ENCODE data around the gene KIF19.
"Not testable (repeated sequence)": the region's sequence is repeated elsewhere in the genome, so short reads cannot be mapped to it uniquely, and the experiment has no call there.

Gene KIF19

DNA sequence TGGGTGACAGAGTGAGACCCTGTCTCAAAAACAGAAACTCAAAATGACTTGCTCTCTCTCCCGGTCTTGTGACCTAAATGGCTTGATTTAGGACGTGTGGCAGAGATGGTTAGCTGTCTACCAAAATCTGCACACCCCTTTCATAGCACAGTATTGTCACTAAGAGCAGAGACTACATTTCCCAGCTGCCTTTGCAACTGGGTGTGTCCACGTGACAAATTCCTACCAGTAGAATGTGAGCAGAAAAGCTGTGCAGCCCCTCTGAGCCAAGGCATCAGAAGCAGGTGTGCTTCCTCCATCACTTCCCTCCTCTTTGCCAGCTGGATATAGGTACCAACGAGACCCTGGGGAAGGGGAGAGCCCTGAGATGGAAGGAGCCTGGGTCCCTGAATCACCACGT is 66.8 kb downstream of the KIF19 start:
- no peak for DNase-seq

DNA sequence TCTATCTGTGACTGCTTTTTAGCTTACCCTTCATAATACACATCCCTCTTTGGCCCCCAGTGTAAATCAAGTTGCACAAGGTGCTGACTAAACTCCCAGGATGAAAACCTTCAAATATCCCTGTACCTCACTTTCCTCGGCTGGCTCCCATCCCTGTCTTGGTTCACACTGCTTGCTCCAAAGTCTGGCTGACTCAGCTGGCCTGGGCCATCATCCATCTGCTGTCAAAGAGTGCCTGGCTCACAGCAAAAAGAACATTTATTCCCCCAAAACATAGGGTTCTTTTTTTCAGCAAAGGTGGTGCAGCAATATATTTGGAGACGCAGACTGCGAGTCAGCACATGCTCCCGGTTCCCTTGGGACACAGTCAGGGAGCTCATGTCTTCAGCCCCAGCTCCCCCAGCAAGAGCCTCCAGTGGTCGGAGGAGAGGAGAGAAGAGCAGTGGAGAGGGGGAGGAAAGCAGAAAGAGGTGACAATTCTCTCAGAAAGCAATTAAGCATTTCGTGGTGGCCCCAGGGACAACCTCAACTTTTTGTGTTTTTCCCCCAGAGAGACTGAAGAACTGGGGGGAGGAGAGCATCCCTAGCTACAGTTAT is 67.4 kb downstream of the KIF19 start:
- no peak for DNase-seq

DNA sequence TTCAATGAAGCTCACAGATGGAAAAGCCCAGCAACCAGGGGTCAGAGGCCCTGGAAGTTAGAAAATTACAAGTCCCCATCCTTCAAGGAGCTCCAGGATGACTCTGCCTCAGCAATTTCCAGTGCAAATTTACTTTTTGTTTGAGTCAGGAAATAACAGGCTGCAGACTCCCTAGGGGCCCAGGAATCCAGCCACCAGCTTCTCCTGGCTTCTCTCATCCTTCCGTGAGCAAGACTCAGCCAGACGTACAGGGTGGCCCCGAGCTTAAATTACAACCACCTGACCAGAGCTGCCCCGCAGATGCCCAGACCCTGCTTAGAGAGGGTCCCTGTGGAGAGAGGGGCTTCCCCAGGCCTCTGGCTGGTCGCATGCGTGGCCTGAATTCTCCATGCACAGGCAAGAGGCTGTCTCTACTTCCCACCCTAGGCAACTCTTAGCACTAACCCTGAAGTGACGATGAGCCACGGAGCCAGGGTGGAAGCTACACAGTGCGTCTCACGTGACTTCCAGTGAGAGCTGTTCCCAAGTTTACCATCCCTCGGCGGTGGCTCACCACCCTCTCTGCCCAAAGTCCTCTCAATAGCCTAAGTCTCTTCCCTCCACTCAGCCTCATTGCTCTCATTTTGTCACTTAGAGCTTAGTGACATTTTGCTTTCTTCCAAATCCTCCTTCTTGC is 68.4 kb downstream of the KIF19 start:
- no peak for DNase-seq

DNA sequence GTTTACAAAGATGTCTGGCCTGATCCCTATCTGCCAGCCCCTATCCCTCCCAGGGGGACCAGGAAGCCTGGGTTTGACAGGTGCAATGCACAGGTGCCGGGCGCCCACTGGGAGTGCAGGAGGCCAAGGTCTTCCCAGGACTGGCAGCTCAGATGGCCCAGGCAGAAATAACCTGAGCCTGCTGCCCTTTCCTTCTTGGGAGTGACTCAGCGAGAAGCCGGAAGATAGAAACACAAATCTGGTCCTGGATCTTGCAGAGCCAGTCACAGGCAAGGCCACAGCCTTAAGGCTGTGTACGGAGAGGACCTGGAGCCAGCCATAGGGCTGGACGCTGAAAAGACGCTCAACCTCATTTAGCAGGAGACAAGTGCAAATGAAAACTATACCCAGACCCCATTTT is 69.0 kb downstream of the KIF19 start:
- no peak for DNase-seq

DNA sequence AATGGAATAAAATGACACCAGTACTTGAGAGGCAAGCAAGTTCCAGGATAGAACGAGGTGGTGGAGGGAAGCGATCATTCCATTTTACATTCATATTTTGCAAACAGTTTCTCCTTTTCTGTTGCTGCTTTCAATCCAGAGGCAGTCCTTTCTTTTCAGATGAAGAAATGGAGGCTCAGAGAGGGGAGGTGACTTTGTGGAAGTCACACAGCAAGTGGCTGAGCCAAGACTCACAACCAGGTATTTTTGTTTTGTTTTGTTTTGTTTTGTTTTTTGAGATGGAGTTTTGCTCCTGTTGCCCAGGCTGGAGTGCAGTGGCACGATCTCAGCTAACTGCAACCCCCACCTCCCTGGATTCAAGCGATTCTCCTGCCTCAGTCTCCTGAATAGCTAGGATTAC is 70.5 kb downstream of the KIF19 start:
- DNase-seq = no peak

DNA sequence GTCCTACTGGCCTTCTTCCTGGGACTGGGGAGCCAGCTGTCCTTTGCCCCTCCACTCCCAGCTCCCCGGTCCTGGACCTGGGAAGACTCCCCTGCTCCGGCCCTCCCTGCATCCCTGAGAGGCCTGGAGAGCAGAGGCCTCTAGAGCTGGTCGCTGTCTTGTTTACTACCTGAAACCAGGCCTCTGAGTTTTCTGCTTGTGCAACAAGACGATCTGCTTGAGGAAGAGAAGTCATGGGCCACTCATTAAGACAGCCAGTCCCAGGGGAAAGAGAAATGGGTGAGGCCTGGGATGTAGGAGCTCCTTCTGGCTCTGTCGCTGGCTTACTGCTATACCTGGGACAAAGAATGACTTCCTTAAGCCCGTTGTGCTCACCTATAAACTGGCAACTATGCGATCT is 76.0 kb downstream of the KIF19 start:
- DNase-seq = no peak

DNA sequence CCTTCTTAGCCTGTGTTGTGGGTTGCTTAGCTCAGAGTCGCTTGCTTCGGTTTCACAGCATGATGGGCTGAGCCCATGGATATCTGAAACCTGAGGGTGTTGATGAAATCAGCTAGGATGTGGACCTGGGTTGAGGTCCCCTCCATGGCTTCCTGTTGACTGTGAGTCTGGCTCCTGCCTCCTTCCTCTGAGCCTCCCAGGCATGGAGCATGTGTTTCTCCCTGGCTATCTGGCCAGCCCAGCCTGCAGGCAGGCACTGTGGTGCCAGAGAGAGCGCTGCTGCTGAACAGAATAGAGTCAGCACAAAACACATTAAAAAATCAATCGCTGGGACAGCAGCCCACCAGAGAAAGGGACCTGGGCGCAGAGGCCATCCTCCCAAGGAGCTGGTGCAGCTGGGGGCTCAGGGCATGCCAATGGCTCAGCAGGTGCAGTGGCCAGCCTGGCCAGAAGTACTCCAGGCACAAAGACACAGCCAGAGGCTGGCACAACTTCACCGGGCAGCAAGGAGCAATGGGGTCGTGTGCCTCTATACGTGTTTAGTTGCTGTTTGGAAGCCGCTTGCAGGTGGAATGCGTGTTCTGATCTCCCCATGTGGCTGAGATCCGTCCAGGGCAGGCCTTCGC is 77.6 kb downstream of the KIF19 start:
- no peak for DNase-seq

DNA sequence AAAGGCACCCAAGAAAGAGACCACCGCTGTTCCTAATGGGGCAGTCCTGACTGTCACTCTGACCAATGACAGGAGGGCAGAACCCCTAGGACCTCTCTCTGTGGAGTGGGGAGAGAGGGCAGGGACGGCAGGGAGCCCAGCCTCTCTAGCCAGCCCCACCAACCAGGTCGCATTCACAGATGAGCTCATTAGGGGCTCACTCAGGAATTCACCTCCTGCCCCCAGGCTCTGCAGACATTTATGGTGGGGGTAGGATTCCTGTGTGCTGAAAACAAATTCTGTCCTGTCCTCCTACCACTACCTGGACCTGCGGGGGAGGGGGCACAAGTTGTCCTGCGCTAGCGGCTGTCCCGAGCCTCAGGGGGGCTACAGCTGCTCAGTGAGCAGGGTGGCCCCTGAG is 78.2 kb downstream of the KIF19 start:
- DNase-seq = no peak

DNA sequence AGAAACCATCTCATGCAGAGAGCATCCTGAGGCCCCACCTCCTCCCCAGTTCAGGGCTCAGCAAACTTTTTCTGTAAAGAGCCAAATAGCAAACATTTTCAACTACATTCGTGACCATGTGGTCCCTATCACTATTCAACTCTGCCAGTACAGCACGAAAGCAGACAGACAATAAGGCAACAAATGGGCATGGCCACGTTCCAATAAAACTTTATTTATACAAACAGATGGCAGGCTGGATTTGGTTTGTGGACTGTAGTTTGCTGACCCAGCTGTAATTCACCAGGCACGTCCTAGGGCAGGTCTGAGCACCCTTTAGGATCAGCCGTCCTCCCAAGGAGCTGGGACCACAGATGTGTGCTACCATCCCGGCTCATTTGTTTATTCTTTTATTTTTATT is 78.8 kb downstream of the KIF19 start:
- no peak for DNase-seq

DNA sequence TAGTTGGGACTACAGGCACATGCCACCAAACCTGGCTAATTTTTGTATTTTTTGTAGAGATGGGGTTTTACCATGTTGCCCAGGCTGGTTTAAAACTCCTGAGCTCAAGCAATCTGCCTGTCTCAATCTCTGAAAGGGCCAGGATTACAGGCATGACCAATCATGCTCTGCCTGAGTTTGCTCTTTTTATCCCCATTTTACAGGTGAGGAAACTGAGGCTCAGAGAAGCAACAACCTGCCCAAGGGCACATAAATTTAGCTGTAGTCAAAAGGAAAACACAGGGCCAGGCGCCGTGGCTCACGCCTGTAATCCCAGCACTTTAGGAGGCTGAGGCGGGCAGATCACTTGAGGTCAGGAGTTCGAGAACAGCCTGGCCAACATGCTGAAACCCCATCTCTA is 79.3 kb downstream of the KIF19 start:
- DNase-seq = not testable (repeated sequence)

Data from NCI-H1105 treated with DMSO at 0.1 percent for 48 hours (cell line).